Measurements from ENCODE around the gene SMIM35. TPM values are rescaled to one million over a fixed set of nuclear protein-coding genes. Genes with fewer than 3 reads are reported as not detected.

SMIM35 gene
- total RNA-seq, 1 experiment from 2014 or later = not detected

GRCh38 chr11:117993988-117994745, 92.6 kb downstream of the SMIM35 start:
- peaks cover 17% of the 10 kb centered on the region; the same call in 1 of the 2 replicates for H3K27me3 ChIP-seq (ENCODE audit: insufficient read depth, low read depth)
- no peaks in the 10 kb centered on the region for H3K9me2 ChIP-seq (ENCODE audit: insufficient read depth)
- H3K27ac ChIP-seq = no peak overlapping the region
- no peaks in the 10 kb centered on the region for H3K4me1 ChIP-seq (replicated peaks; ENCODE audit: insufficient read depth)
- no peak for DNase-seq
- intact Hi-C loops (cut with micrococcal nuclease; ENCODE audit: unreplicated experiment) = no loop called here
- H4K20me1 ChIP-seq (ENCODE audit: insufficient read depth) = no peaks in the 10 kb centered on the region
- ChIA-PET POLR2A (ENCODE audit: unreplicated experiment) (no interaction called here), CTCF (no interaction called here)
- no peak overlapping the region for H2AFZ ChIP-seq
- no peak overlapping the region for H3K4me2 ChIP-seq
- TF ChIP-seq CTCF (conservative IDR thresholded peaks at IDR 0.05) (no peak), EZH2 (IDR thresholded peaks at IDR 0.05; ENCODE audit: low read depth) (no peak)
- H3F3A ChIP-seq (ENCODE audit: insufficient read depth, low read depth) = no peaks in the 10 kb centered on the region
- no peak overlapping the region for H3K4me3 ChIP-seq
- no peaks in the 10 kb centered on the region for H3K9me3 ChIP-seq (ENCODE audit: insufficient read depth, low read depth)
- H3K79me2 ChIP-seq (ENCODE audit: low read depth) = no peaks in the 10 kb centered on the region
- BruUV-seq (replicated peaks) = no TSS peak
- no peaks in the 10 kb centered on the region for H3K36me3 ChIP-seq (ENCODE audit: low read depth)

GRCh38 chr11:117992620-117993019, 94.1 kb downstream of the SMIM35 start:
- no peaks in the 10 kb centered on the region for H3K36me3 ChIP-seq (ENCODE audit: low read depth)
- no peak overlapping the region for H3K4me3 ChIP-seq
- BruUV-seq (replicated peaks) = no TSS peak
- H3K27ac ChIP-seq = no peak overlapping the region
- no peaks in the 10 kb centered on the region for H3F3A ChIP-seq (ENCODE audit: insufficient read depth, low read depth)
- no peak overlapping the region for H3K4me2 ChIP-seq
- intact Hi-C loops (cut with micrococcal nuclease; ENCODE audit: unreplicated experiment) = no loop called here
- H3K27me3 ChIP-seq (ENCODE audit: insufficient read depth, low read depth) = peaks cover 26% of the 10 kb centered on the region; the same call in 1 of the 2 replicates
- TF ChIP-seq EZH2 (IDR thresholded peaks at IDR 0.05; ENCODE audit: low read depth) (no peak), CTCF (conservative IDR thresholded peaks at IDR 0.05) (no peak)
- H3K4me1 ChIP-seq (replicated peaks; ENCODE audit: insufficient read depth) = no peaks in the 10 kb centered on the region
- H3K9me3 ChIP-seq (ENCODE audit: insufficient read depth, low read depth) = no peaks in the 10 kb centered on the region
- H4K20me1 ChIP-seq (ENCODE audit: insufficient read depth) = no peaks in the 10 kb centered on the region
- DNase-seq = no peak
- POLR2A ChIA-PET (ENCODE audit: unreplicated experiment) = no interaction called here
- H3K79me2 ChIP-seq (ENCODE audit: low read depth) = no peaks in the 10 kb centered on the region
- no peak overlapping the region for H2AFZ ChIP-seq
- CTCF ChIA-PET = no interaction called here
- H3K9me2 ChIP-seq (ENCODE audit: insufficient read depth) = no peaks in the 10 kb centered on the region

GRCh38 chr11:117992136-117992535, 94.6 kb downstream of the SMIM35 start:
- Histone ChIP-seq H4K20me1 (ENCODE audit: insufficient read depth) (no peaks in the 10 kb centered on the region), H3K4me3 (no peak overlapping the region), H3F3A (ENCODE audit: insufficient read depth, low read depth) (no peaks in the 10 kb centered on the region), H3K4me2 (no peak overlapping the region), H3K79me2 (ENCODE audit: low read depth) (no peaks in the 10 kb centered on the region), H3K27me3 (ENCODE audit: insufficient read depth, low read depth) (peaks cover 31% of the 10 kb centered on the region; the same call in 1 of the 2 replicates), H3K36me3 (ENCODE audit: low read depth) (no peaks in the 10 kb centered on the region), H3K9me3 (ENCODE audit: insufficient read depth, low read depth) (no peaks in the 10 kb centered on the region), H3K9me2 (ENCODE audit: insufficient read depth) (no peaks in the 10 kb centered on the region), H3K4me1 (replicated peaks; ENCODE audit: insufficient read depth) (no peaks in the 10 kb centered on the region), H3K27ac (no peak overlapping the region), H2AFZ (no peak overlapping the region)
- no peak for DNase-seq
- CTCF ChIA-PET = no interaction called here
- POLR2A ChIA-PET (ENCODE audit: unreplicated experiment) = no interaction called here
- intact Hi-C loops (cut with micrococcal nuclease; ENCODE audit: unreplicated experiment) = no loop called here
- no TSS peak for BruUV-seq (replicated peaks)
- TF ChIP-seq CTCF (conservative IDR thresholded peaks at IDR 0.05) (no peak), EZH2 (IDR thresholded peaks at IDR 0.05; ENCODE audit: low read depth) (no peak)

Data from PC-9 (cell line).